ENCODE data around the gene FUT1.
A peak's percentile ranks its signal among the peaks of the same experiment; 100 is the strongest.
"Not testable (repeated sequence)": the region's sequence is repeated elsewhere in the genome, so short reads cannot be mapped to it uniquely, and the experiment has no call there.

The FUT1 gene

DNA sequence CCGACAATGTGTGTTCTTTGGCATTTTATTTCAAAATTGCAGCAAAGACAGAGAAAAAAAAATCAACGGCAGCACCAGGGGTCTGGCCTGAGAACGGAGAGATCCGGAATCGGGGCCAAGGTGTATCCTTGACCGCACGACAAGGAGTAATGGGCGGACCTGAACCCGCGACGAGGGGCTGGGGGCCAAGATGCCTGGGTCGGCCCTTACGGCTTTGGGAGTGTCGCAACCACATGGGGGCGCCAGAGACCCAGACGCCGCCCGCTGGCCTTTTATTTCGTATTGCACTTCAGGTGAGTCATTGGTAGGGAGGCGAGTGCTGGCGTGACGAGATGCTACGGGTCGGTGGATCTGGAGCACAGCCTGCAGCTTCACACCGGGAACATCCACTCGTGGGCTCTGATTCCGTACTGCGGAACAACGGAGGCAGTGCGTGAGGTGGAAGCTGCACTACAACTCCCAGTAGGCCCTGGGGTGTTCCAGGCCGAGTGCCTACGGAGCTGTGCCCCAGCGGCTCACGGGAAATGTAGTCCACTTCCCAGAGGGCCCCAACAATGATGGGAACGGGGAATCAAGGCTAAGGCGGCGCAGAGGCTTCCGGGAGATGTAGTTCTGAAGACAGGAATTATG, 42.7 kb upstream of the FUT1 start:
- peak overlapping the region; percentile 43 for H3K4me3 ChIP-seq (replicated peaks; ENCODE audit: low read depth, low read length)
- DNase-seq (ENCODE audit: extremely low read depth, low read depth): peak; percentile 83
- TF ChIP-seq, protein P1, sequence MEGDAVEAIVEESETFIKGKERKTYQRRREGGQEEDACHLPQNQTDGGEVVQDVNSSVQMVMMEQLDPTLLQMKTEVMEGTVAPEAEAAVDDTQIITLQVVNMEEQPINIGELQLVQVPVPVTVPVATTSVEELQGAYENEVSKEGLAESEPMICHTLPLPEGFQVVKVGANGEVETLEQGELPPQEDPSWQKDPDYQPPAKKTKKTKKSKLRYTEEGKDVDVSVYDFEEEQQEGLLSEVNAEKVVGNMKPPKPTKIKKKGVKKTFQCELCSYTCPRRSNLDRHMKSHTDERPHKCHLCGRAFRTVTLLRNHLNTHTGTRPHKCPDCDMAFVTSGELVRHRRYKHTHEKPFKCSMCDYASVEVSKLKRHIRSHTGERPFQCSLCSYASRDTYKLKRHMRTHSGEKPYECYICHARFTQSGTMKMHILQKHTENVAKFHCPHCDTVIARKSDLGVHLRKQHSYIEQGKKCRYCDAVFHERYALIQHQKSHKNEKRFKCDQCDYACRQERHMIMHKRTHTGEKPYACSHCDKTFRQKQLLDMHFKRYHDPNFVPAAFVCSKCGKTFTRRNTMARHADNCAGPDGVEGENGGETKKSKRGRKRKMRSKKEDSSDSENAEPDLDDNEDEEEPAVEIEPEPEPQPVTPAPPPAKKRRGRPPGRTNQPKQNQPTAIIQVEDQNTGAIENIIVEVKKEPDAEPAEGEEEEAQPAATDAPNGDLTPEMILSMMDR (IDR thresholded peaks at IDR 0.05; ENCODE audit: low read depth, low read length, missing control alignments): peak; percentile 95

- no peak for DNase-seq (ENCODE audit: extremely low read depth, low read depth)
Measured at GRCh38 chr19:48794291-48794690, 41.9 kb upstream of the FUT1 start.

GRCh38 chr19:48793271-48793670, 40.8 kb upstream of the FUT1 start:
- TF ChIP-seq, protein P1 (IDR thresholded peaks at IDR 0.05; ENCODE audit: low read depth, low read length, missing control alignments): no peak
- no peak overlapping the region for H3K4me3 ChIP-seq (replicated peaks; ENCODE audit: low read depth, low read length)
- DNase-seq (ENCODE audit: extremely low read depth, low read depth): no peak

More at GRCh38 chr19:48794291-48794690, 41.9 kb upstream of the FUT1 start:
- H3K4me3 ChIP-seq (replicated peaks; ENCODE audit: low read depth, low read length): no peak overlapping the region
- TF ChIP-seq, protein P1 (IDR thresholded peaks at IDR 0.05; ENCODE audit: low read depth, low read length, missing control alignments): no peak

DNA sequence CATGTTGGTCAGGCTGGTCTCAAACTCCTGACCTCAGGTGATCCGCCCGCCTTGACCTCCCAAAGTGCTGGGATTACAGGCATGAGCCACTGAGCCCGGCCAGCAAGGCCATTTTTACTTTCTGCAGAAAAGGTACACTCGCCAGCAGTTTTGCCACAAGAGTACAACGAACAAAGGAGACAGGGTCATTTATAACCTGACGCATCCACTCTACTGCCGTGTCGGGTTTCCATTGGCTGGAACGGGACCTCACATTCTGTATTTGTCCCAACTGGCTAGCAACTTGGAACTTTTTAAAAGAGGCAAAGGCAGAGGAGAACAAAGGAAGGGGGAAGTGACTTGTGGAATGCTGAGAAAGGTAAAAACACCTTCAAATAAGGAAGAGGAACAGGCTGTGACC, 34.9 kb upstream of the FUT1 start:
- not testable (repeated sequence) for H3K4me3 ChIP-seq (replicated peaks; ENCODE audit: low read depth, low read length); DNase-seq (ENCODE audit: extremely low read depth, low read depth)

DNA sequence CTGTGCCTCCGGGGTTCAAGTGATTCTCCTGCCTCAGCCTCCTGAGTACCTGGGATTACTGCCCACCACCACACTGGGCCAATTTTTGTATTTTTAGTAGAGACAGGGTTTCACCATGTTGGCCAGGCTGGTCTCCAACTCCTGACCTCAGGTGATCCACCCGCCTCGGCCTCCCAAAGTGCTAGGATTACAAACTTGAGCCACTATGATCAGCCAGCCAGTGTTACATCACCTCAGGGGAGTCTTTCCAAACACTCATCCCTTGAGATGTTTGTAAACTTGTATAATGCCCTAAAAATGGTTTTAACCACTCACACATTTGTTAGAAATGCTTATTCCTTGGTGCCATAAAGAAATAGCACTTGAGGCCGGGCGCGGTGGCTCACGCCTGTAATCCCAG, 34.0 kb upstream of the FUT1 start:
- DNase-seq (ENCODE audit: extremely low read depth, low read depth); H3K4me3 ChIP-seq (replicated peaks; ENCODE audit: low read depth, low read length): not testable (repeated sequence)

GRCh38 chr19:48784527-48784926, 32.1 kb upstream of the FUT1 start:
- no peak for DNase-seq (ENCODE audit: extremely low read depth, low read depth)
- TF ChIP-seq, protein P1 (IDR thresholded peaks at IDR 0.05; ENCODE audit: low read depth, low read length, missing control alignments): no peak

DNA sequence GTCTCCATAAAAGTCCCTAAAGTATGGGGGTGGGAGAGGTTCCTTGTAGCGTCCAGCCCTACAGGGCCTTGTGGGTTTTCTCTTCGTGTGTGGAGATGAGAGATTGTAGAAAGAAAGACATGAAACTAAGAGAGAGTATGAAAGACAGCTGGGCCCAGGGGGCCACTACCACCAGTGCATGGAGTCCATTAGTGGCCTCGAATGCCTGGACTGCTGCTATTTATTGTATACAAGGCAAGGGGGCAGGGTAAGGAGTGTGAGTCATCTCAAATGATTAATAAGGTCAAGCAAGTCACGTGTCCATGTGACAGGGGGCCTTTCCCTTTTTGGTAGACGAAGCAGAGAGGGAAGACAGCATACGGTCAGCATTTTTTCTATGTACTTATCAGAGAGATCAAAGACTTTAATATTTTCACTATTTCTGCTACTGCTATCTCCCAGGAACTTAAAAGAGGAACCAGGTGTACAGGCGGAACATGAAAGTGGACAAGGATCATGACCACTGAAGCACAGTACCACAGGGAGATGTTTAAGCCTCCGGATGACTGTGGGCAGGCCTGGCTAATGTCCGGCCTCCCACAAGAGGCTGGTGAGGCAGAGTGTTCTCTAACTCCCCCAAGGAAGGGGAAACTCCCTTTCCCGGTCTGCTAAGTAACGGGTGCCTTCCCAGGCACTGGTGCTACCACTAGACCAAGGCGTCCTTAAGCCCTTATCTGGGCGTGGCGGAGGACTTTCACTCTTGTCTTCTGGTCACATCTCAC, 28.4 kb upstream of the FUT1 start:
- DNase-seq (ENCODE audit: extremely low read depth, low read depth): no peak
- TF ChIP-seq, protein P1 (IDR thresholded peaks at IDR 0.05; ENCODE audit: low read depth, low read length, missing control alignments): no peak
- no peak overlapping the region for H3K4me3 ChIP-seq (replicated peaks; ENCODE audit: low read depth, low read length)

More at GRCh38 chr19:48784527-48784926, 32.1 kb upstream of the FUT1 start:
- H3K4me3 ChIP-seq (replicated peaks; ENCODE audit: low read depth, low read length): no peak overlapping the region

All from HFF-Myc (cell line).